Muscle of leg (tissue), 11 donors: ENCODE measurements around the gene VGLL4. TPM values are rescaled to one million over a fixed set of nuclear protein-coding genes. Genes with fewer than 3 reads are reported as not detected.
"Not testable (repeated sequence)": the region's sequence is repeated elsewhere in the genome, so short reads cannot be mapped to it uniquely, and the experiment has no call there.

ENCODE experiments used
- DNase-seq: peaks from one replicate; pipeline ENCODE4 v3.0.0; 2013
- H3K27ac ChIP-seq: one replicate; pipeline ENCODE4 v1.5.1; 2013; ENCODE audit warnings: mild to moderate bottlenecking, low read length, control low read depth
- H3K27me3 ChIP-seq: one replicate; pipeline ENCODE4 v1.6.1; 2013; ENCODE audit warnings: low read length; ENCODE audit not compliant: control insufficient read depth, insufficient read depth
- H3K36me3 ChIP-seq: one replicate; pipeline ENCODE4 v1.6.1; 2013; ENCODE audit warnings: low read length; ENCODE audit not compliant: control insufficient read depth, insufficient read depth
- H3K4me1 ChIP-seq: one replicate; pipeline ENCODE4 v1.6.1; 2013; ENCODE audit warnings: low read length; ENCODE audit not compliant: control insufficient read depth, insufficient read depth
- H3K4me3 ChIP-seq: one replicate; pipeline ENCODE4 v1.5.1; 2013; ENCODE audit warnings: low read length, control low read depth
- H3K9me3 ChIP-seq: replicated peaks from 2 replicates; pipeline ENCODE4 v1.6.1; 2013; ENCODE audit warnings: low read depth, low read length; ENCODE audit not compliant: control insufficient read depth
- WGBS: methylation state at CpG from one replicate; pipeline ENCODE4 v1.1.5; 2013; ENCODE audit warnings: missing lambda C conversion rate; ENCODE audit not compliant: insufficient coverage; 5-methylcytosine and 5-hydroxymethylcytosine counted together
- polyA plus RNA-seq, 8 donors: library from polyadenylated mRNA; unstranded; fragments of 120-200 nt; gene quantifications; one replicate each; pipeline versions ENCODE4 v1.2.1 to v1.2.3, GENCODE V29; 2013; ENCODE audit warnings: inconsistent platforms in 1 of 8, low replicate concordance in 1 of 8; ENCODE audit not compliant: insufficient read length in 8 of 8, insufficient read depth in 1 of 8
- total RNA-seq: library from RNA; stranded (reverse); fragments of 120-200 nt; gene quantifications from one replicate; pipeline ENCODE4 v1.2.4, GENCODE V29; 2013

Gene VGLL4
- total and polyA plus RNA-seq, 9 donors, result 36.7 to 58.4 (median 49.4) TPM

DNA sequence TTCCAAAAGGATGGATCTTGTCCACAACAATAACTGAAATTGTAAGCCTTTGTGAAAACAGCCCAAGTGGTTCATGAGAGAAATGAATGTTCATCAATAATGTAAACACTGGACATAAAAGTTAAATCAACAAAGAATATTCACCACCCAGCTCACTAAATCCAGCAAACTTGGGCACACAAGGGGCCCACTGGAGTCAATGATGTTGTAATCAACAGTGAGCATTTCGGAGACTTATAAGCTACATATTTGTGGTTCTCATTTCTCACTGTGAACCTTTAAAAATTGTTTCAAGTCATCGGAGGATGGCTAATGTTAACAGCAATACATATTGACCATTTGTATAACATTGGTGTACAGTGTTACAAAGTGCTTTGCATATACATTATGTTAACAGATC lies 63.1 kb downstream of the VGLL4 start:
- H3K27me3 ChIP-seq, result no peaks in the 10 kb centered on the region
- H3K27ac ChIP-seq, result no peak overlapping the region
- no peaks in the 10 kb centered on the region for H3K9me3 ChIP-seq
- WGBS, result no CpG with 5 or more reads among the region's 2 CpGs
- no peak for DNase-seq
- H3K4me3 ChIP-seq, result no peak overlapping the region
- peaks cover 53% of the 10 kb centered on the region for H3K4me1 ChIP-seq
- H3K36me3 ChIP-seq, result peaks cover 4% of the 10 kb centered on the region

GRCh38 chr3:11578169-11578568 lies 65.5 kb downstream of the VGLL4 start:
- DNase-seq, result no peak
- peaks cover 53% of the 10 kb centered on the region for H3K4me1 ChIP-seq
- H3K4me3 ChIP-seq, result no peak overlapping the region
- H3K27ac ChIP-seq, result no peak overlapping the region
- peaks cover 17% of the 10 kb centered on the region for H3K36me3 ChIP-seq
- 100% methylated on average over 3 of the region's 8 CpGs for WGBS
- H3K27me3 ChIP-seq, result no peaks in the 10 kb centered on the region
- H3K9me3 ChIP-seq, result no peaks in the 10 kb centered on the region

GRCh38 chr3:11576453-11576852 lies 67.3 kb downstream of the VGLL4 start:
- Histone ChIP-seq H3K27ac (peak overlapping the region; percentile 33), H3K4me3 (no peak overlapping the region), H3K9me3 (no peaks in the 10 kb centered on the region), H3K4me1 (peaks cover 38% of the 10 kb centered on the region), H3K27me3 (no peaks in the 10 kb centered on the region), H3K36me3 (peaks cover 24% of the 10 kb centered on the region)
- 40% methylated on average over 3 of the region's 9 CpGs for WGBS
- no peak for DNase-seq

DNA sequence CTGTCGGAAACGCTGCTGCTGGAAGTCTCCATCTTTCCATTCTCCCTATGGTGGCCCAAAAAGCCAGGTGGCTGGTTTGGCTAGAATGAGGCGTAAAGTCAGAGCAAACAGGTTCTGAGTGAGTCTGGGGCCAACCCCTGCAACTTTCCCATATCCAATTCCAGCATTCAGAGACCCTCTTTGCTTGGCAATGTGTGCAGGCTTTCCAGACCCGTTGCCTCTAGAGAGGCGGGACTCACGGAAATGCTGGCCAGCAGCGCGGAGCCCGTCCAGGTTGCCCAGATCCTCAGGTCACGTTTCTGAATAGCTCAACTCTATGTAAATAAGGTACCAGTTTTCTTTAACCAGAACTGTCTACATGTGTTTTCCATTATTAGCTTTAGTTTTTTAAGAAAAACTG lies 68.0 kb downstream of the VGLL4 start:
- no peak overlapping the region for H3K4me3 ChIP-seq
- H3K36me3 ChIP-seq, result peaks cover 29% of the 10 kb centered on the region
- DNase-seq, result no peak
- peaks cover 37% of the 10 kb centered on the region for H3K4me1 ChIP-seq
- no peaks in the 10 kb centered on the region for H3K9me3 ChIP-seq
- peak overlapping the region; percentile 57 for H3K27ac ChIP-seq
- 23% methylated on average over 4 of the region's 10 CpGs for whole genome bisulfite sequencing
- no peaks in the 10 kb centered on the region for H3K27me3 ChIP-seq

DNA sequence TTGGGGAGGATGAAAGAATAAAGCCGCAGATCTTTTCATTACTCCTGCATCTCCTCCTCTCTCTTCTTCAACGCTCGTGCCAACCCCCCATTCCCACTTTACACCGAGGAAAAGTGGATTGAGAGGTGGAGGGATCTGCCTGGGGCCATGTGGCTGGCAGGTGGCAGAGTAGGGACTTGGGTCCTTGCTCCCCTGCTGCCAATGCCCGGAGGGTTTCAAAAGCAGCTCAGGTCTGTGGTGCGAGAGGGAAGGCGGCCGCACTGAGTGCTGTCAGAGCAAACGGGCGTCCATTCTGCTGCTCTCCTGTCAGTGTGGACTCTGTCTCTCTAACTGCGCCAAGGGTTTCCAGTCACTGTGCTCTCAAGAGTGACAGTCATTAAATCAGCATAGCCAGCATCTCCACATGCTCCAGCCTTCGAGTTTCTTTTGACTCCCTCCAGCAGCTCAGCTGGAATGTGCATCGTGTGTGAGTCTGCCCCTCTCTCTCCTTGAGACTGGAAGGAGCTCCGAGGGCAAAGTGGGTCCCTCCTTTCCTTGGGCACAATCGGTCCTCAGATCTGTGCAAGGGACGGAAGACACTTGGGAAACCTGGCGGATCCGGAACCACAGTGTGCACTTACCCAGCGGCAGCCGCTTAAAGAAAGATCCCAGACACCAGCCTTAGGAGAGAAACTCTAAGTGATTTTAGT lies 68.6 kb downstream of the VGLL4 start:
- Histone ChIP-seq H3K4me3 (no peak overlapping the region), H3K27ac (peak overlapping the region; percentile 5), H3K4me1 (peaks cover 41% of the 10 kb centered on the region), H3K27me3 (no peaks in the 10 kb centered on the region), H3K9me3 (no peaks in the 10 kb centered on the region), H3K36me3 (peaks cover 31% of the 10 kb centered on the region)
- WGBS, result 45% methylated on average over 15 of the region's 20 CpGs
- no peak for DNase-seq

DNA sequence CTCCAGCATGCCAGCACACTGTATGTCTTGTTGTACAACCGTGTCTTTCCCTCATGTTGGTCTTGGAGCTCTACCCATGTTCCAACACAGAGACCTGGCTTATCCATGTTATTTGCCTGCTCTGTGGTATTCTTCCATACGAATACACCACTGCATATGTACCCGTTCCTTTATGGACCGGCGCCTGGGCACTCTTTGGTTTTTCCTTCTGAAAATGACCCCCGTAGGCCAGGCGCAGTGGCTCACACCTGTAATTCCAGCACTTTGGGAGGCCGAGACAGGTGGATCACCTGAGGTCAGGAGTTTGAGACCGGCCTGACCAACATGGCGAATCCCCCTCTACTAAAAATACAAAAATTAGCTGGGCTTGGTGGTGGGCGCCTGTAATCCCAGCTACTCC lies 71.1 kb downstream of the VGLL4 start:
- not testable (repeated sequence) for H3K9me3 ChIP-seq, DNase-seq, H3K4me3 ChIP-seq, H3K27ac ChIP-seq, H3K27me3 ChIP-seq
- Histone ChIP-seq H3K36me3 (peaks cover 38% of the 10 kb centered on the region), H3K4me1 (peaks cover 60% of the 10 kb centered on the region)
- WGBS, result over 99% methylated on average over 7 of the region's 11 CpGs

DNA sequence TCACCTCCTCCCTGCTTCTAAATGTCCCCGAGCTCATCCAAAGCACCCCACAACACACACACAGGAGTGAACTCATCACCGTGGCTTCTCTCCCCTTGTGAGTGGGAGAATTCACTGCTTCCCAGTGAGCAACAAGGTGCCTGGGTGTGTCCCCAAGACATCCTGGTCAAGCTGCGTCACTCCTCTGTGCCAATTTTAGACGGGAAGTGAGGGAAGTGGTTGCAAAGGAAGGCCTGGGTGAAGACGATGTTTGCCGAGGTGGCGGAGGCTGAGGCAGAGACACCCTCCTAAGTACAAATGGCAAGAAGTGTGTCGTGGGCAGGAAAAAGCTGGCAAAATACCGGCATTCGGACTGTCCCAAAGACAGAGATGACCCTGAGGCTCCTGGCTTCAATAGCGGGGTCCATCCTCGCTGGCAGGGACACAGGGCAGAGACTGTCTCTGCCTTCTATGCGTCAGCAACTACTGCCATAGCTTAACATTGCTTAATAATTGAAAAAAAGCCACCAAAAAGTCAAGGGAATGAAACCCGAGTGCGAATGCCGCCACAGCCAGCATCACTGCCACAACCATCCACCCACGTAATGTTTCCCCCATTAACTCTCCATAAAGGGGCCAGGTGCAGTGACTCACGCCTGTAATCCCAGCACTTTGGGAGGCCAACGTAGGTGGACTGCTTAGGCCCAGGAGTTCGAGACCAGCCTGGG lies 72.8 kb downstream of the VGLL4 start:
- WGBS, result 81% methylated on average over 18 of the region's 20 CpGs

GRCh38 chr3:11570251-11570650 lies 73.5 kb downstream of the VGLL4 start:
- H3K9me3 ChIP-seq, result no peaks in the 10 kb centered on the region
- H3K27ac ChIP-seq, result no peak overlapping the region
- WGBS, result 74% methylated on average over 8 of the region's 13 CpGs
- peaks cover 40% of the 10 kb centered on the region for H3K4me1 ChIP-seq
- H3K4me3 ChIP-seq, result no peak overlapping the region
- DNase-seq, result no peak
- H3K27me3 ChIP-seq, result no peaks in the 10 kb centered on the region
- H3K36me3 ChIP-seq, result peaks cover 53% of the 10 kb centered on the region

More for the DNA sequence above, 72.8 kb downstream of the VGLL4 start:
- Histone ChIP-seq H3K9me3 (no peaks in the 10 kb centered on the region), H3K4me3 (no peak overlapping the region), H3K27ac (peak overlapping the region; percentile 8), H3K4me1 (peaks cover 47% of the 10 kb centered on the region), H3K27me3 (no peaks in the 10 kb centered on the region), H3K36me3 (peaks cover 52% of the 10 kb centered on the region)
- no peak for DNase-seq

DNA sequence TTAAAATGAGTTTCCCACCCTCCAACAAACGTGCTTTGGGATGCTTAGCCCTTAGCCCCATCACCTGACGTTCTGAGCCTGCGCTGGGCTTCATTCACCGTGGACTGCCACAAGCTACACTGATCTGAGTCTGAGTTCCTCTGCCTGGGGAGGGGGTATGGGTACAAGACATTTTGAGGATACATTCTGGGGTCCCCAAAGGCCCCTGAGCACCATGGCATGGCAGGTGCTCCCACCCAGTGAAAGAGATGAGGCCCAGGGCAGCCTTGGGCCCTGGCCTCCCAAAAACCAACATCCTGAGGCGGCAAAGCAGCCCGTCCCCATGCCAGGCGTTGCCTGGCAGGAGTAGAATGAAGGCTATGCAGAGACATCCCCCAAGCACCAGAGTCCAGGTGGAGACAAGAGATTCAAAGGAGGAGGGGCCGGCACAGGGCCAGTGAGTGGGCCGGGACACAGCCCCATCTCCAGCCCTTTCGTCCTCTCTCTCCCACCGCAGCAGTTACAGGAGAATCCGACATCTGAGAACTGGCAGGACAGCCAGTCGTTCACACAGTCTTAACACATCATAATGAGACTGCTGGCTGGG lies 74.5 kb downstream of the VGLL4 start:
- no peak for DNase-seq
- WGBS, result 93% methylated on average over 2 of the region's 13 CpGs
- H3K9me3 ChIP-seq, result no peaks in the 10 kb centered on the region
- peaks cover 56% of the 10 kb centered on the region for H3K36me3 ChIP-seq
- H3K27me3 ChIP-seq, result no peaks in the 10 kb centered on the region
- no peak overlapping the region for H3K4me3 ChIP-seq
- peak overlapping the region; percentile 90 for H3K27ac ChIP-seq
- peaks cover 36% of the 10 kb centered on the region for H3K4me1 ChIP-seq

- Histone ChIP-seq H3K27me3 (no peaks in the 10 kb centered on the region), H3K9me3 (no peaks in the 10 kb centered on the region), H3K4me1 (peaks cover 32% of the 10 kb centered on the region), H3K4me3 (no peak overlapping the region), H3K36me3 (peaks cover 60% of the 10 kb centered on the region), H3K27ac (peak overlapping the region; percentile 90)
- DNase-seq, result peak; percentile 59
- 67% methylated on average over 20 of the region's 29 CpGs for WGBS
Observed at GRCh38 chr3:11568503-11569155, 75.1 kb downstream of the VGLL4 start.
